GM18519 (cell line): ENCODE results near the gene CADM1.

Experiments used
- ATAC-seq: cut with Tn5 transposase; IDR thresholded peaks from one replicate; pipeline ENCODE4 v1.9.1; 2021; ENCODE audit warnings: mild to moderate bottlenecking, moderate library complexity; ENCODE audit not compliant: unreplicated experiment, low FRiP score

Gene CADM1

DNA sequence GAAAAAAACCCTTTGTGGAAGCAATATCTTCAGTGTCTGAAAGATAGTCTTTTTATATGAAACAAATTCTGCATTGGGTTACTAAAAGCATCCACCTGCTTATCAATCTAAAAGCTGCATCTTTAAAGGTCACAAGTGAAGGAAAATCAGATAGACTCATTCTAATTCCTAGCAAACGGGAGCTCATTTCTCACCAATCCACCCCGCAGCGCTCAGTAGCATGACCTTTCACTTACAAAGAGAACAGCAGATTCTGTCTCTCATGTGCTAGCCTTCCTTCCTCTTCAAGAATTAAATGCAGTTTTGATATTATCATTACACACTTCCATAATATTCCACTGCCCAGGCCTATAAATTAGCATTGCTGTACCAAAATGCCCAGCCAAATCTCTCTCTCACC lies 212.9 kb downstream of the CADM1 start:
- no peak for ATAC-seq

GRCh38 chr11:115290893-115291292 lies 213.3 kb downstream of the CADM1 start:
- no peak for ATAC-seq

DNA sequence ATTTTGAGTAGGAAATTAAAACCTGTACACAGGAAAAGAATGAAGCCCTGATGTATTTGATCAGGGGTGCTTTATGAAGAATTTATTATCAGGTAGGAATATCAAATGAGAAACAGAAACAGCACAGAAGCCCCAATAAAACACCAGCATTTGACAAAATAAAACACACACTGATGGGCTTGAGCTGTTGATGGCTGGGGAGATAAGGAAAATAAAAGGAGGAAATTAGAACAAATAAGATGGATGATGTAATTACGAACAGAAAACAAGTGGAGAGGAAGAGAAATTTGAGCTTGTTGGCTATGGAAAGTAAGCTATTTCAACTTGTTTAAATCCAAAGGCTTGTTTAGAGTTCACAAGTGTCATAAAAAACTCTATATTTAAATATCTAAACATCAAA lies 213.7 kb downstream of the CADM1 start:
- no peak for ATAC-seq

DNA sequence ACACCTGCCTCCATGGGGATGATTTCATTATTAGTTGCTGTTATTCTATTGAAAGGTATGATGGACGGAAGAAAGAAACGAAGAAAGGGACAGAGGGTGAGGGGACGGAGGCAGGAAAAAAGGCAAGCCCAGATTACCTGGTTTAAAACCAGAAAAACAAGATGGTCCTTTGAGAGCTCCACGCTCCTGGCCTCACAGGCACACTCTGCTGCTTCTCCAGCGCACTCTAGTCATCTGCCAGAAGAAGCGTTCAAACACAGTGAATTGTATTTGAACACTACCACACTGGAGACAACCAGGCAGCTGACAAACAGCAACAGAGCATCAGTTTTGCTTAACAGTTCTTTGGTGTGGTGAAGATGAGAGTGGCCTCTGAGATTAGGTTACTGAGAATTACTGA lies 216.9 kb downstream of the CADM1 start:
- ATAC-seq = no peak

DNA sequence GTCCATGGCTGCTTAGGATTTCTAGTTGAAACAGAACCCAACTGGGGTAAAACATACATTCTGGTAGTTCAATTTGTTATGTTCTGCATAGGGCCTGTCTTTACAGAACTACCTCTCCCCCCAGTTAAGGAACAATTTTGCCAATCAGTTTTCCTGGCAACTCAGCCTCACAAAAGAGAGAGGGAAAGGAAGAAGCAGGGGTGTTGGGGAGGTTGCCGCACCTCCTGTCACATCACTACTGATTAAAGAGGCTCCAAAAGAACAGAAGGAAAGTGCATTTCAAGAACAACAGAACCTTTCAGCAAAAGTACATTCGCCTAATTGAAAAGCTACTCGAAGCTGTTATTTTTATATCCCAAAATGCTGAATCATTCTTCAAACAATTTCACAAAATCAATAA lies 217.6 kb downstream of the CADM1 start:
- no peak for ATAC-seq

- no peak for ATAC-seq
Observed at GRCh38 chr11:115284773-115285172, 219.4 kb downstream of the CADM1 start.

GRCh38 chr11:115282923-115283322 lies 221.3 kb downstream of the CADM1 start:
- no peak for ATAC-seq

DNA sequence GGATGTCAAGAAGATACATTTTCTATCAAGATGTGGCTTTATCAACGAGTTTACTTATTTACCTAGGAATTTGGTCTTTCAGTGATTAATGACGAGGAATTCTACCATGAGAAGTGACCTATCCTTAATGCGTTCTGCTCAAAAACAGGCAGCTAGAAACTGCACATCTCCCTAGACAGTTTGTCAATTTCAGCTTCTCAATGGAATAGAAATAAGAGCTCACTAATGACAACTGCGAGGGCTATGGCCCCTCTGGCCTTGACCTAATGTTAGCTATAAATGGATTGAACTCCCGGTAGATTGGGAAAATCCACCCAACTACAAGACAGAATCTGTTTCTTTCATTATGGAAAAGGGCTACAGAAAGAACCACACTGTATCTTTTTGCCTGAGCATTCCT lies 223.4 kb downstream of the CADM1 start:
- ATAC-seq = no peak

DNA sequence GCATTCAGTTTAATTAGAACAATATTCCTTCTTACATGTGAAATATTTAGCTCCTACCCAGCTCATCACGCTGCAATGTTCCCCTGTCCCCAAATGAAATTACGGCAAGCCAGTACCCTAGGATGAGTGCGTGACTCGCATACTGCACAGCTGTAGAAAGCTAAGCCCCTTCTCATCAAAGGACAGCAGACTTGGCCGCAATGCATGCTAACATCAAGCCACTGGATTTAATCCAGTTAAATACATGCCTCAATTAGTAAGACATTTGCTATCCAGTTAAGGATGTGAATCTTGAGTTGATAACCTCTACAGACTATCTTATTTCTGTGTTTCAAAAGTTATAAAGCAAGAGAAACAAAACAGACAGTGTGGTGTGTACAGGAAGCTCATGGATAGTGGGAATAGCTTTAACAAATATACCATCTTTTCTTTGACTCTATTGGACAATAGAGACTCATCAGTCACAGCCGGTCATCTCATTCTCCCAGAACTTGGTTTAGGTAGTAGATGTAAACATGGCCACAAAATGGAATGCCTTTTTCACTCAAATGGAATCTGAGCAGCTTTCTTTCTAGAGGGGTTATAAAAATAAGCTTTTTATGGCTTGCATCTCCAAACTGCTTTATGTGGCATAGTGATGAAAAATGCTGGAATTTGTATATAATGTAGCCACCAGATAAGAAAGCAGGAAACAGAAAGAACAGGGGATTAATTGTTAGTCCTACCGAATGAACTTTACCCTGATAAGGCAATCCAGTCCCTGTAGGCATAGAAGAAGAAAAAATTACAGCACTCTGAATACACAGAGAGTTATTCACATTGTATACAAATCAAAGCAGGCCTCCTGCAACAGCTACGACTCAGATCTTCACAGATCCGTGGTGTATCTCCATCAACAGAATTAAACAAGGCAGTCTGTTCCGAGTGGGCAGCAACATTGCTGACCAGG lies 224.1 kb downstream of the CADM1 start:
- ATAC-seq = no peak

DNA sequence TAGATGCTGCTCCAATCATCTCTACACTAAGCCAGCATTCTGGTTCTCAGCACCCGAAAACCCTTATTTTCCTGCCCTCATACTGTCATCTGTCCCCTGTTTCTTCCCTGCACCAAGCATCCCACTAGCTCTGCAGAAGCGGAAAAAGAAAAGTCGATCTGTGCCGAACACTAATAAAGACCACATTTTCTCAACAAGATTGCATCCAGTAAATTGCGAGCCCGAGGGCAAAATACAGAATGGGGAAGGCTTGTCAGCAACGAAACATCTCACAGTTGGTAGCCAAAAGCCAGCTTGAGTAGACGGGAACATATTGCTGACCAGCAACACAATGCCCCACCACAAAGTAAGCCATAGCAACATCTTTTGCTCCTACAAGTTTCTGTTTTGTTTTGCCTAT lies 227.4 kb downstream of the CADM1 start:
- ATAC-seq = no peak

DNA sequence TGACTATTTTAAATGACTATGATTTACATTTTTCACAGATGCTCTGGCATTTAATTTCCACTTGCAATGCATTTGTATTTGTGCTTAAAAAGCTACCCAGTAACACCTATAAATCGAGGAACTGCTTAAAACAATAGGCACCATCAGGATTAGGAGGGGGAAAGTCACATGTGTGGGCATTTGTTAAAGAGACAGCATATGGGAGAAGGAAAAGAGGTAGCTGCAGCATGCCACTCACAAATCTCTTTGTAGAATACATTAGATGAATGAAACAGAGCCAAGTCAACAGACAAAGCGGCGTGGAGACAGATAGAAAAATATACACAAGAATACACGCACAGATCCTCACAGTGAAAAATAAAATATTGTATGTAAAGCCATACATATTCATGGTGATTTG lies 228.0 kb downstream of the CADM1 start:
- no peak for ATAC-seq

GRCh38 chr11:115275045-115275444 lies 229.2 kb downstream of the CADM1 start:
- no peak for ATAC-seq

- no peak for ATAC-seq
Observed at GRCh38 chr11:115272925-115273324, 231.3 kb downstream of the CADM1 start.

GRCh38 chr11:115271643-115272042 lies 232.6 kb downstream of the CADM1 start:
- no peak for ATAC-seq

- ATAC-seq = no peak
Observed at GRCh38 chr11:115269191-115269950, 234.8 kb downstream of the CADM1 start.

DNA sequence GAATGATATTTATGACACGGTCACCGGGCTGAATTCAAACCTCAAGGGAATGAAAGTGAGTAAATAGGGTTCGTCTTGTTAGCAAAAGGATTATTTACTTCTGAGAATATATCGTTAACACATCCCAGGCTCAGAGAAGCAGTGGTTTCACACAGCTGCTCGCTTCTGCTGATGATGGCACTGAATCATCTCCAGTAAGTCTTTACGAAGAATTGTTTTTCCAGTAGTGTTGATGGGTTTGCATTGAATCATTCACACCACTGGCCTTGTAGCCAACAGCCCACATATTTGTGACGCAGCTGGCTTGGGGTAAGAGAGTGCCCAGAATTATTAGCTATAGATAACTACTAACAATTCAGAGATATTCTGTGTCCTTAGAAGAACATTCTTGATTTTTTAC lies 236.3 kb downstream of the CADM1 start:
- no peak for ATAC-seq

DNA sequence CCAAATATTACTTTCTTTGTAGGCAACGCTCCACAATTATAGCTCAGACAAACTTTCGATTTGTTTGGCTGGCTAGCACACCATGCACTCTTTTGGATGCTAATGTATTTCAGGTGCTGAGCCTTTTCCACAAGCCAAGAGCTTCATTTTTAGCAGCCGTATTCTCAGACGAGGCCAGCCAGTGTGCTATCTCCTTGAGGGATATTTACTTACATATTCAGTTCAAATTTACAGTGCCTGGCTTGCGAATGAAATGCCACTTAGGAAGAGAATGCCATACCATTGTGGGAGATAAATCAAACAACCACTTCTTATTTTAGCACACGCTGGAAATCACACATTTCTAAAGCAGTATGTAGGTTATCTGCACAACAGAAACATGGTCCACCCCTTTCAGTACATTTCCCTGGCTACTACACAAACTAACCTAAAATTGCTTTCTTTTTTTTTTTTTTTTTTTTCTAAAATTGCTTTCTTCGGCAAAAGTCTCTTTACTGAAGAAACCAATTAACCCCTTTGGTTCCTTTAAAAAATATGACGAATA lies 236.9 kb downstream of the CADM1 start:
- ATAC-seq = no peak

GRCh38 chr11:115266066-115266639 lies 238.1 kb downstream of the CADM1 start:
- no peak for ATAC-seq

GRCh38 chr11:115263799-115264656 lies 240.2 kb downstream of the CADM1 start:
- ATAC-seq = no peak

GRCh38 chr11:115258216-115258615 lies 246.0 kb downstream of the CADM1 start:
- ATAC-seq = no peak
